Uterus (tissue), 2 donors: ENCODE data around the gene ZNF331.

Experiments used
- POLR2A ChIP-seq, 2 donors: fragments of 450-650 bp; IDR thresholded peaks; one replicate each; pipeline ENCODE4 v1.6.1; 2016; ENCODE audit warnings: antibody characterized with exemption in 2 of 2, mild to moderate bottlenecking in 1 of 2, moderate library complexity in 1 of 2
- TF ChIP-seq, protein P1 (sequence below), 4 experiments: fragments of 200-600 bp in 2 of 4; fragments of 450-650 bp in 2 of 4; sonication (generic) in 2 of 4; IDR thresholded peaks; one replicate each; pipeline ENCODE4 v1.5.1; 2016 to 2019; ENCODE audit warnings: antibody characterized with exemption in 4 of 4, mild to moderate bottlenecking in 2 of 4, moderate library complexity in 1 of 4

DNA sequence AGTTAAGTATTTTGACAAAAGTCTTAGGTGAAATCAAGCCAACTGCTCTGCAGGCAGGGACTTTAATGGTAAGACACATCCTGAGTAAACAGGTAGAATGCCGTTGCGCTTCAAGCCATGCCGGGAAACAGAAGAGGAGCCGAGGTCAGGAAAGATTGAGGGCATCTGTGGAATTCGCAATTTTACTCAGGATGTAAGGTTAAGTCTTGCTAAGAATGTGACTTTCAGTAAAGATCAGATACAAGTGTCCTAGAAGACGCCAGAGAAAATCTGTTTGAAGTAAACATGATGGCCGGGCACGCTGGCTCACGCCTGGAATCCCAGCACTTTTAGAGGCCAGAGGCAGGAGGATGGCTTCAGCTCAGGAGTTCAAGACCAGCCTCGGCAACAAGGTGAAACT lies 60.4 kb downstream of the ZNF331 start:
- TF ChIP-seq, protein P1, sequence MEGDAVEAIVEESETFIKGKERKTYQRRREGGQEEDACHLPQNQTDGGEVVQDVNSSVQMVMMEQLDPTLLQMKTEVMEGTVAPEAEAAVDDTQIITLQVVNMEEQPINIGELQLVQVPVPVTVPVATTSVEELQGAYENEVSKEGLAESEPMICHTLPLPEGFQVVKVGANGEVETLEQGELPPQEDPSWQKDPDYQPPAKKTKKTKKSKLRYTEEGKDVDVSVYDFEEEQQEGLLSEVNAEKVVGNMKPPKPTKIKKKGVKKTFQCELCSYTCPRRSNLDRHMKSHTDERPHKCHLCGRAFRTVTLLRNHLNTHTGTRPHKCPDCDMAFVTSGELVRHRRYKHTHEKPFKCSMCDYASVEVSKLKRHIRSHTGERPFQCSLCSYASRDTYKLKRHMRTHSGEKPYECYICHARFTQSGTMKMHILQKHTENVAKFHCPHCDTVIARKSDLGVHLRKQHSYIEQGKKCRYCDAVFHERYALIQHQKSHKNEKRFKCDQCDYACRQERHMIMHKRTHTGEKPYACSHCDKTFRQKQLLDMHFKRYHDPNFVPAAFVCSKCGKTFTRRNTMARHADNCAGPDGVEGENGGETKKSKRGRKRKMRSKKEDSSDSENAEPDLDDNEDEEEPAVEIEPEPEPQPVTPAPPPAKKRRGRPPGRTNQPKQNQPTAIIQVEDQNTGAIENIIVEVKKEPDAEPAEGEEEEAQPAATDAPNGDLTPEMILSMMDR (IDR thresholded peaks at IDR 0.05): no peak
- TF ChIP-seq POLR2A (IDR thresholded peaks at IDR 0.05): no peak
